WTC11 (cell line): Measurements from ENCODE around the gene SARS1.

ENCODE experiments used
- ATF1 ChIP-seq: sonication (generic); formaldehyde crosslinking; IDR thresholded peaks from 2 replicates; pipeline ENCODE4 v1.8.1; 2023; ENCODE audit warnings: mild to moderate bottlenecking, moderate library complexity, missing genetic modification reagents
- CREB1 ChIP-seq: sonication (generic); formaldehyde crosslinking; IDR thresholded peaks from 2 replicates; pipeline ENCODE4 v1.8.0; 2023; ENCODE audit warnings: mild to moderate bottlenecking, missing genetic modification reagents
- E2F4 ChIP-seq: sonication (generic); formaldehyde crosslinking; IDR thresholded peaks from 2 replicates; pipeline ENCODE4 v1.8.1; 2022; ENCODE audit warnings: low read depth, mild to moderate bottlenecking, moderate library complexity, missing genetic modification reagents, borderline replicate concordance
- HMGXB4 ChIP-seq: sonication (generic); formaldehyde crosslinking; IDR thresholded peaks from 2 replicates; pipeline ENCODE4 v1.8.1; 2023; ENCODE audit warnings: mild to moderate bottlenecking, moderate library complexity, missing genetic modification reagents
- JAZF1 ChIP-seq: fragments of 250-450 bp; sonication (Bioruptor Pico); IDR thresholded peaks from 2 replicates; pipeline ENCODE4 v1.9.0; 2021; ENCODE audit warnings: moderate library complexity, mild to moderate bottlenecking, inconsistent platforms
- SP1 ChIP-seq: sonication (generic); formaldehyde crosslinking; conservative IDR thresholded peaks from 2 replicates; pipeline ENCODE4 v1.8.1; 2022; ENCODE audit warnings: missing genetic modification reagents
- TEAD1 ChIP-seq: sonication (generic); formaldehyde crosslinking; IDR thresholded peaks from 2 replicates; pipeline ENCODE4 v1.8.0; 2022; ENCODE audit warnings: mild to moderate bottlenecking, missing genetic modification reagents
- TEAD4 ChIP-seq: sonication (generic); formaldehyde crosslinking; IDR thresholded peaks from 2 replicates; pipeline ENCODE4 v1.8.0; 2022; ENCODE audit warnings: mild to moderate bottlenecking, missing genetic modification reagents
- ZNF416 ChIP-seq: fragments of 250-450 bp; sonication (Bioruptor Pico); IDR thresholded peaks from 2 replicates; pipeline ENCODE4 v1.9.0; 2021; ENCODE audit warnings: mild to moderate bottlenecking, inconsistent platforms
- ZNF425 ChIP-seq: fragments of 250-450 bp; sonication (Bioruptor Pico); conservative IDR thresholded peaks from 2 replicates; pipeline ENCODE4 v1.9.0; 2021; ENCODE audit warnings: mild to moderate bottlenecking
- TF ChIP-seq, protein P1 (sequence below): fragments of 200-600 bp; IDR thresholded peaks from 2 replicates; pipeline ENCODE4 v1.8.0; 2022; ENCODE audit warnings: antibody characterized with exemption
- TF ChIP-seq, protein P2 (sequence below): fragments of 250-450 bp; sonication (Bioruptor Pico); IDR thresholded peaks from 2 replicates; pipeline ENCODE4 v1.8.0; 2021; ENCODE audit warnings: mild to moderate bottlenecking

- TF ChIP-seq, protein P1, sequence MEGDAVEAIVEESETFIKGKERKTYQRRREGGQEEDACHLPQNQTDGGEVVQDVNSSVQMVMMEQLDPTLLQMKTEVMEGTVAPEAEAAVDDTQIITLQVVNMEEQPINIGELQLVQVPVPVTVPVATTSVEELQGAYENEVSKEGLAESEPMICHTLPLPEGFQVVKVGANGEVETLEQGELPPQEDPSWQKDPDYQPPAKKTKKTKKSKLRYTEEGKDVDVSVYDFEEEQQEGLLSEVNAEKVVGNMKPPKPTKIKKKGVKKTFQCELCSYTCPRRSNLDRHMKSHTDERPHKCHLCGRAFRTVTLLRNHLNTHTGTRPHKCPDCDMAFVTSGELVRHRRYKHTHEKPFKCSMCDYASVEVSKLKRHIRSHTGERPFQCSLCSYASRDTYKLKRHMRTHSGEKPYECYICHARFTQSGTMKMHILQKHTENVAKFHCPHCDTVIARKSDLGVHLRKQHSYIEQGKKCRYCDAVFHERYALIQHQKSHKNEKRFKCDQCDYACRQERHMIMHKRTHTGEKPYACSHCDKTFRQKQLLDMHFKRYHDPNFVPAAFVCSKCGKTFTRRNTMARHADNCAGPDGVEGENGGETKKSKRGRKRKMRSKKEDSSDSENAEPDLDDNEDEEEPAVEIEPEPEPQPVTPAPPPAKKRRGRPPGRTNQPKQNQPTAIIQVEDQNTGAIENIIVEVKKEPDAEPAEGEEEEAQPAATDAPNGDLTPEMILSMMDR, result no peak
- TF ChIP-seq ATF1 (no peak), TEAD1 (CRISPR knock-in tag) (no peak), ZNF425 (CRISPR knock-in tag) (no peak), SP1 (no peak), JAZF1 (no peak), E2F4 (CRISPR knock-in tag) (no peak), ZNF416 (CRISPR knock-in tag) (no peak), HMGXB4 (no peak), TEAD4 (no peak), CREB1 (CRISPR knock-in tag) (no peak)
- TF ChIP-seq, protein P2, sequence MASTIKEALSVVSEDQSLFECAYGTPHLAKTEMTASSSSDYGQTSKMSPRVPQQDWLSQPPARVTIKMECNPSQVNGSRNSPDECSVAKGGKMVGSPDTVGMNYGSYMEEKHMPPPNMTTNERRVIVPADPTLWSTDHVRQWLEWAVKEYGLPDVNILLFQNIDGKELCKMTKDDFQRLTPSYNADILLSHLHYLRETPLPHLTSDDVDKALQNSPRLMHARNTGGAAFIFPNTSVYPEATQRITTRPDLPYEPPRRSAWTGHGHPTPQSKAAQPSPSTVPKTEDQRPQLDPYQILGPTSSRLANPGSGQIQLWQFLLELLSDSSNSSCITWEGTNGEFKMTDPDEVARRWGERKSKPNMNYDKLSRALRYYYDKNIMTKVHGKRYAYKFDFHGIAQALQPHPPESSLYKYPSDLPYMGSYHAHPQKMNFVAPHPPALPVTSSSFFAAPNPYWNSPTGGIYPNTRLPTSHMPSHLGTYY, result 0 out of 2 replicates have a peak, but pooled peaks have one; percentile 23
These were observed 27.6 kb downstream of the SARS1 start for GRCh38 chr1:109241344-109241743.
